HFF-Myc (cell line): ENCODE data around the gene HCLS1.

Experiments
- DNase-seq: peaks from one replicate; pipeline ENCODE4 v3.0.0-alpha.2; 2011; ENCODE audit warnings: low read depth; ENCODE audit errors: extremely low read depth
- H3K4me3 ChIP-seq: replicated peaks from 2 replicates; pipeline ENCODE4 v1.5.1; 2011; ENCODE audit warnings: low read depth, mild to moderate bottlenecking, control low read depth, low read length
- TF ChIP-seq, protein P1 (sequence below): IDR thresholded peaks from 2 replicates; pipeline ENCODE4 v1.5.1; 2012; ENCODE audit warnings: mild to moderate bottlenecking, low read depth, low read length, control low read depth; ENCODE audit errors: missing control alignments

Gene HCLS1

DNA sequence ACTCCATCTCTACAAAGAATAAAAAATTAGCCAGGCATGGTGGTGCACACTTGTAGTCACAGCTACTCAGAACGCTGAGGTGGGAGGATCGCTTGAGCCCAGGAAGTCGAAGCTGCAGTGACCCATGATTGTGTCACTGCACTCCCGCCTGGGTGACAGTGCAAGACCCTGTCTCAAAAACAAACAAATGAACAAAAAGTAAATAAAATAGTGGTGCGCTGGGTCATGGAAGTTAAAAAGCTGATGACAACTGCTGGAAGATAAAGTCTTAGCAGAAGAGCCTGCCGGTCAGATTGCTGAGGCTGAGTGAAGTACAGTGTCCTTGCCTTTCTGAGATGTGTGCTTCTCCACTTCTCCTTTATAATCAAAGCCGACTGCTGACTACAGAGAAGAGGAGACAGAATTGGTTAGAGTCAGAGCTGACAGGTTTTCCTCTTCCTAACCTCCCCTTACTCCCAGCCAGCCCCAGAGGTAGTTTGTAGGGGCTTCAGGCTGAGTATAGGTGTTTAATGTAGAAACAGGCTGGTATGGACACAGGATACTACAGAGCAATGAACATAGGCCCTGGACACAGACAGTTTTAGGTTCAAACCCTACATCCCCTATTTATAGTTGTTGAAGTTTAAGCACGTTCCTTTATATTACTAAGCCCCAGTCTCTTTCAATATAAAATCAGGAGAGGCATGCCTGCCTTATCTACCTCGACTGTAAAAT, 17.9 kb downstream of the HCLS1 start:
- TF ChIP-seq, protein P1, sequence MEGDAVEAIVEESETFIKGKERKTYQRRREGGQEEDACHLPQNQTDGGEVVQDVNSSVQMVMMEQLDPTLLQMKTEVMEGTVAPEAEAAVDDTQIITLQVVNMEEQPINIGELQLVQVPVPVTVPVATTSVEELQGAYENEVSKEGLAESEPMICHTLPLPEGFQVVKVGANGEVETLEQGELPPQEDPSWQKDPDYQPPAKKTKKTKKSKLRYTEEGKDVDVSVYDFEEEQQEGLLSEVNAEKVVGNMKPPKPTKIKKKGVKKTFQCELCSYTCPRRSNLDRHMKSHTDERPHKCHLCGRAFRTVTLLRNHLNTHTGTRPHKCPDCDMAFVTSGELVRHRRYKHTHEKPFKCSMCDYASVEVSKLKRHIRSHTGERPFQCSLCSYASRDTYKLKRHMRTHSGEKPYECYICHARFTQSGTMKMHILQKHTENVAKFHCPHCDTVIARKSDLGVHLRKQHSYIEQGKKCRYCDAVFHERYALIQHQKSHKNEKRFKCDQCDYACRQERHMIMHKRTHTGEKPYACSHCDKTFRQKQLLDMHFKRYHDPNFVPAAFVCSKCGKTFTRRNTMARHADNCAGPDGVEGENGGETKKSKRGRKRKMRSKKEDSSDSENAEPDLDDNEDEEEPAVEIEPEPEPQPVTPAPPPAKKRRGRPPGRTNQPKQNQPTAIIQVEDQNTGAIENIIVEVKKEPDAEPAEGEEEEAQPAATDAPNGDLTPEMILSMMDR, result no peak
- DNase-seq, result no peak
- H3K4me3 ChIP-seq, result no peak overlapping the region

DNA sequence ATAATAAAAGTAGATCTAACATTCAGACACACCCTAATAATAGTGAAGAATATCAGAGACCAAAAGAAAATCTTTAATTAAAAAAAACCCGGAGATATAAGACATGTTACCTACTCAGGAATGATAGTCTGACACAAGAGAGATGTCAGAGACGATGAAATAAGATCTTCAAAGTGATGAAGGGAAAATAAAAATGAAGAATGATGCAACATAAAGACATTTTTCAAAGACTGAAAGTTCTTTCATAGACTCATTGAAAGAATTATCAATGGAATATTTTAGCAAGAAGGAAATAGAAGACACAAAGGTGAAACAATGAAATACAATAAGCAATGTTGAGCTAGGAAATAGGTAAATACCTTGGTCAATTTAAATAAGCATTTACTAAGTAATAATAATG, 19.6 kb downstream of the HCLS1 start:
- TF ChIP-seq, protein P1, result no peak
- DNase-seq, result no peak

DNA sequence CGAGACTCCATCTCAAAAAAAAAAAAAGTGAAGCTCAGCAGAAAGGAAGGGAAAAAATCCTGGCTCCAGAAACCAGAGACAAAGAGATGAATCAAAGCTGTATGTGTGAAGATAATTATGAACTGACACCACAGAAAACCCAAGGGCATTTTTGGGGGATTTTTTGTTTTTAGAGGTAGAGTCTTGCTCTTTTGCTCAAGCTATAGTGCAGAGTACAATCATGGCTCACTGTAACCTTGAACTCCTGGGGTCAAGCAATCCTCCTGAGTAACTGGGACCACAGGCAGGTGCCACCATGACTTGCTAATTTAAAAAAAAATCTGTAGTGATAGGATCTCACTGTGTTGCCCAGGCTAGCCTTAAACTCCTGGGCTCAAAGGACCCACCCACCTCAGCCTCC, 22.8 kb downstream of the HCLS1 start:
- TF ChIP-seq, protein P1, result no peak
- no peak for DNase-seq
- H3K4me3 ChIP-seq, result no peak overlapping the region

More for the DNA sequence above, 19.6 kb downstream of the HCLS1 start:
- no peak overlapping the region for H3K4me3 ChIP-seq

DNA sequence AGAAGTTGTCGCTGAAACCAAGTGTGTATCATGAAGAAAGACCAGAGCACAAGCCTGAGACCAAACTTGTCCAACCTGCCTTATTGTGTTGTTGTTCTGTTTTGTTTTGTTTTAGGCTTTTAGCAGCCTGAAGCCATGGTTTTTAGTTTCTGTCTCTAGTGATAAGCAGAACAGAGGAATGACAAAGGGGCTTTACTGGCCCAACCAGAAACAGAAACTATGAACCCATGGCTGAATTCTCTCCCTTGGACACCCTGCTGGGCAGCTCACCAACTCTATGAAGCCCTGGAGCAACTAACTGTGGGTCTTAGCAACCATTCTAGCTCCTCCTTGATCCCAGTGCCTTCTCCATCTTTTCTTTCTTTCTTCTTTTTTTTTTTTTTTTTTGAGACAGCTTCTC, 30.3 kb downstream of the HCLS1 start:
- DNase-seq, result no peak
- no peak overlapping the region for H3K4me3 ChIP-seq
- TF ChIP-seq, protein P1, result no peak

DNA sequence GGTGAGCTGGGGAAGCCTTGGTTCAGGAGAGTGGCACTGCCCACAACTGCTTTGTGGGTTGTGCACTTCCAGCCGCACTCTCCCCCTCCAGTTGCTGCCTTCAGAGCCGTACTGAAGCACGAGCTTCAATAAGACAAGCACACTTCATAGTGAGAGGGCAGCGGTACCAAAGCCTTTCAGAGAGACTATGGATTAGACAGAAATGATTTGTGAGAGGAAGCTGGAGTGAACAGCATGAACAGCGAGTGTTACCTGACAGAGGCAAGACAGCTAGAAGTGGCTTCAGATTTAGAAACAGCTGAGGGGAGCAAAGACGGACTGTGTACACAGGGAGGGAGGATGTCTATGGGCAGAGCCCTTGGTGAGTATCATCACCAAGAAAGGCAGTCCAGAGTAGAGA, 31.1 kb downstream of the HCLS1 start:
- no peak overlapping the region for H3K4me3 ChIP-seq
- TF ChIP-seq, protein P1, result no peak
- DNase-seq, result no peak

DNA sequence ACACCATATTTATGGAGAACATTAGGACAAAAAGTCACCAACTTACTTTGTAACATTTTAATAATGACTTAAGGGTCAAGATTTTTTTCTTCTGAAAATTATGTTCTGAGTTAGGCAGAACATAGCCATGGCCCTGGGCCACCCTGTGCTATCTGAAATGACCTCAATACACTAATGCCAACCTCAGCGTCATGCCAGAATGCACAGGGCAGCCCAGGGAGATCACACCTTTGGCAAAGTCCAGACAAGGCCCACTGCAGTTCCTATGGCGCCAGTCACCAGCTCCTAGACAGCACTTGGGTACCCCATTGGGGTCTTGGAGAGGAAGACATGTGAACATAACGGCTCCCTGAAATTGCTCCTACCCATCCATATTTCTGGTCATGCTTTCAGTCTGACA, 33.1 kb downstream of the HCLS1 start:
- TF ChIP-seq, protein P1, result no peak
- no peak overlapping the region for H3K4me3 ChIP-seq
- no peak for DNase-seq

DNA sequence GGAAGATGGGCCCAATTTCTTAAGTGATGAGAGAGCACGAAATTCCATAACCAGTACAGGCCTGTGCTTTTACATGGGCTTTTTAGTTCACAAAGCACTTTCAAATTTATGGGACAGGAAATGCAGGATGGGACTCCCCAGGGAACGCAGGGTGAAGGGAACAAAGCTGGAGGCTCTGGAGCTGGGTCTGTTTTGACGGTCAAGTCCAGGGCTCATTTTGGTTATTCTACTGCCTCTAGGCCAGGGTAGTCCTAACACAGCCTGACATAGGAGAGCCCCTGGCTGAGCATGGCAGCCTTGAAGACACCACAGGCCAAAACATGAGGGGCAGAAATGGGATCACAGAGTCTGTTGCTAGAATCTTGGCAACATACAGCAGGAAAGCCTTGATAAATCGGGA, 33.5 kb downstream of the HCLS1 start:
- no peak overlapping the region for H3K4me3 ChIP-seq
- DNase-seq, result no peak
- TF ChIP-seq, protein P1, result no peak
